Right lobe of liver (tissue), 4 donors: ENCODE data around the gene DUSP22.

ENCODE experiments used
- CTCF ChIP-seq, 4 donors: fragments of 200-600 bp in 3 of 4; fragments of 450-650 bp in 1 of 4; IDR thresholded peaks; one replicate each; pipeline versions ENCODE4 v1.5.1 to v1.8.0; 2016 to 2022; ENCODE audit warnings: antibody characterized with exemption in 4 of 4, mild to moderate bottlenecking in 2 of 4
- POLR2A ChIP-seq: fragments of 450-650 bp; IDR thresholded peaks from one replicate; pipeline ENCODE4 v1.6.1; 2017; ENCODE audit warnings: antibody characterized with exemption, mild to moderate bottlenecking
- donor health status: DM: no; HTN: no; CAD: no.
- donor health status: DM: no; HTN: no; CAD: no.
- donor health status: DM: no; HTN: yes; CAD: no.

GRCh38 chr6:259316-259715 lies 33.0 kb upstream of the DUSP22 start:
- TF ChIP-seq CTCF (IDR thresholded peaks at IDR 0.05) (no peak), POLR2A (no peak)
